ENCODE data around the gene PES1.
"Not testable (repeated sequence)": the region's sequence is repeated elsewhere in the genome, so short reads cannot be mapped to it uniquely, and the experiment has no call there.

Gene PES1

GRCh38 chr22:30591588-30592359 lies at the start of gene PES1:
Gene PES1, minus strand, starts transcription at chr22:30591910. Its CDS starts 77 bp downstream, at chr22:30591833.
- peak; percentile 83 to 93 (median 92) for DNase-seq (ENCODE audit: low read depth in 3 of 3, low spot score in 1 of 3)

DNA sequence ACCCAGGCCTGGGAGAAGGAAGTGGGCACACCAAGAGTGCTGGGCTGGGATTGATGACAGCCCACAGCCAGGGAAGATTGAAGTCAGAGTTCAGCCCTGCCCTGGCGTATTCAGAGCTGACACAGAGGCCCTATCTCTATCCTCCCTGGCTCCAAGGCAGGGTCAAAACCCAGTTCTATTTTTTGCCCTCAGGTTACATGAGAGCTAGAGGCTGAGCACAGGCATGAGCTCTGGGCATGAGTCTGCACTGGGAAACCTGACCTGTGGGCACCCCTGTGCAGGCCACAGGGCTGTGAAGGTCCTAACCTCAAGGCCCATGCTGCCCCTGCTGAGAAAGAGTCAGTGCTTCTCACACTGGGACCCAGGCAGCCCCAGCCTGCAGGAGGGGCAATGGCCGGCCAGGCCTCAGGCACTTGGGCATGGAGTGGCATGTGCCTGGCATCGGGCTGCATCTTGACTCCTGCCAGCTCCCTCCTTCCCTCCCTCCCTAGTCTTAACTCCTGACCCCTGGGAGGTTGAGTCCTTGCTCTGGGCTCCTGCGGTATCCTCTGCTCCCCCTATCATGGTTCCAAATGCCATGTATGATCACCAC lies 49.2 kb upstream of the PES1 start:
- no peak for DNase-seq (ENCODE audit: low read depth in 3 of 3, low spot score in 1 of 3)

DNA sequence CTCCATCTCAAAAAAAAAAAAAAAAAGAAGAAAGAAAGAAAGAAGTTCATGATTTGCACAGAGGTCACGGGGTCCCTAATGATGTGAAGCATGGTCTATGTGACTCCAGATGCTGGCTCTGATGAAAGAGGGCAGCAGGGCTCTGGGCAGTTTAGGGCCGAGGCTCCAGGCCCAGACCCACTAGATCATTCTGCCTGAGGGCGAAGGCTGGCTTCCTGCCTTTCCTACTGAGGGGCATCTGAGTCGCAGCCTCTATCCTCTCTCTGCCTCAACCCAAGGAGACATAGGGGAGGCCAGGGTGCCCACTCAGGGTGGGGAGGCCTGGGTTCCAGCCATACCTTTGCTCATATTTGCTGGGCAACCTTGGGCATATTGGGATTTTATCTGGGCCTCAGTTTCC lies 48.7 kb upstream of the PES1 start:
- DNase-seq (ENCODE audit: low read depth in 3 of 3, low spot score in 1 of 3): no peak

DNA sequence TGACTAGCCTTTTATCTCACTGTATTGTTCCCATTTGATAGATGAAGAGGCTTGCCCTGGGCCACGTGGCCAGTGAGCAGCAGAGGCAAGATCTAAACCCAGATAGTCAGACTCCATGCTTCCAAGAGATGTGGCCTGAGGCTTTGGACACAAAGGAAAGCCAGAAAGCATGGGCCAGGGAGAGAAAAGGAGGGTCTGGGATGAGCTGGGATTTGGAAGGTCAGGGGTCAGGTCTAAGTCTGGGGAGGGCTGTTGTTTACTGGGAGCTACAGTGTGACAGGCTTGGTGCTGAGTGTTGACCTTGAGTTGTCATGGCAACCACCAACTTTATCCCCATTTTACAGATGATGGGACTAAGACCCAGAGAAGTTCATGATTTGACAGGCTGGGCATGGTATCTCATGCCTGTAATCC lies 46.0 kb upstream of the PES1 start:
- DNase-seq (ENCODE audit: low read depth in 3 of 3, low spot score in 1 of 3): no peak

DNA sequence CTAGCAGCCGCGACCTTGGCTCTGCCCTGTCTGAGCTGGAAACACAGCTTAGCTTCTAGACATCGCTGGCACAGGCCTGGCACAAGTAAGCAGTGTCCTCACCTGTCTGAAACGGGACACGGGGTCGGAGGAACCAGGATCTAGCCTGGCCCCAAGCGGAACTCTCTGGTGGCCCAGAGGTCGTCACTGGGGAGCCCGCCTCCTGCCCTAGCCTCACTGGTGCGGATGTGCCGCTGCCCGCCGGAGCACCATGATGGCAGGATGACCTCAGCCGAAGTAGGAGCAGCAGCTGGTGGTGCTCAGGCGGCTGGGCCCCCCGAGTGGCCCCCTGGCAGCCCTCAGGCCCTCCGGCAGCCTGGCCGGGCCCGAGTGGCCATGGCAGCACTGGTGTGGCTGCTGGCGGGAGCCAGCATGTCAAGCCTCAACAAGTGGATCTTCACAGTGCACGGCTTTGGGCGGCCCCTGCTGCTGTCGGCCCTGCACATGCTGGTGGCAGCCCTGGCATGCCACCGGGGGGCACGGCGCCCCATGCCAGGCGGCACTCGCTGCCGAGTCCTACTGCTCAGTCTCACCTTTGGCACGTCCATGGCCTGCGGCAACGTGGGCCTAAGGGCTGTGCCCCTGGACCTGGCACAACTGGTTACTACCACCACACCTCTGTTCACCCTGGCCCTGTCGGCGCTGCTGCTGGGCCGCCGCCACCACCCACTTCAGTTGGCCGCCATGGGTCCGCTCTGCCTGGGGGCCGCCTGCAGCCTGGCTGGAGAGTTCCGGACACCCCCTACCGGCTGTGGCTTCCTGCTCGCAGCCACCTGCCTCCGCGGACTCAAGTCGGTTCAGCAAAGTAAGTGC lies 44.7 kb upstream of the PES1 start:
- DNase-seq (ENCODE audit: low read depth in 3 of 3, low spot score in 1 of 3): no peak

GRCh38 chr22:30635273-30636225 lies 43.8 kb upstream of the PES1 start, which contains the start of gene SLC35E4:
Gene SLC35E4, plus strand, starts transcription at chr22:30635781. Its CDS starts 670 bp downstream, at chr22:30636451.
- peak; percentile 90 to 99 (median 96) for DNase-seq (ENCODE audit: low read depth in 3 of 3, low spot score in 1 of 3)

DNA sequence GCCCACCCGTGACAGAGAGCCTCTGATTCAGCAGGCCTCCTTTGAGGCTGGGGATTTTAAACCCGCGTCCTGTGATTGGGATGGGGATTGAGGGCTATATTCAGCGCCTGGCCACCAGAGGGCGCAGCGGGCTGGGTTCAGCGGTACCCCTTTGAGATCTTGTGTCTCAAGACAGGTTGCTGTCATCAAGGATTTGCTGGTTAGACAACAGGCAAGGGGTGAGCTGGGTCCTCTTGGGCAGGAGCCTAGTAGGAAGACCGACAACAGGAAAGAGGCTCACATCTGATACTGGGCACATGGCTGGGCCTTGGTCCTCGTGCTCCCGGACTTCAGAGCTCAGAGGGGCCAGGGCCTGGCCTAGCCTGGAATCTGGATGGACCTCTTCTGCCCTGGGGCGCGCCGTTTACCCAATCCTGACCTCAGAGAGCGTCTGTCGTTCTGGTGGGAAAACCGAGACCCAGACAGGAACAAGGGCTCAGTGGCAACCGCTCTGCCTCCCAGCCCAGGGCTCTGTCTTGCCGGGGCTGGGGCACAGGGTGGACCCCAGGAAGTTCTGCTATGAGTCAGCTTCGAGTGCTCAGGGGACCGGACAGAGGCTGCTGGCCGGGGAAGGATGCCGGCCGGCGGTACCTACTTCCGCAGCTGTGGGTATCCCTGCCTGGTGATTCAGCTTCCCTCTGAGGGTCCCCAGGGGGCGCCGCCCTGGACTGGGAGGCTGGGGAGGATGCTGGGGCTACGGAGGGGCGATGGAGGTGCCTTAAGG lies 42.9 kb upstream of the PES1 start:
- peak; percentile 69 to 94 (median 82) for DNase-seq (ENCODE audit: low read depth in 3 of 3, low spot score in 1 of 3)

- not testable (repeated sequence) for DNase-seq (ENCODE audit: low read depth in 3 of 3, low spot score in 1 of 3)
These were observed 39.8 kb upstream of the PES1 start for GRCh38 chr22:30631469-30631868.

DNA sequence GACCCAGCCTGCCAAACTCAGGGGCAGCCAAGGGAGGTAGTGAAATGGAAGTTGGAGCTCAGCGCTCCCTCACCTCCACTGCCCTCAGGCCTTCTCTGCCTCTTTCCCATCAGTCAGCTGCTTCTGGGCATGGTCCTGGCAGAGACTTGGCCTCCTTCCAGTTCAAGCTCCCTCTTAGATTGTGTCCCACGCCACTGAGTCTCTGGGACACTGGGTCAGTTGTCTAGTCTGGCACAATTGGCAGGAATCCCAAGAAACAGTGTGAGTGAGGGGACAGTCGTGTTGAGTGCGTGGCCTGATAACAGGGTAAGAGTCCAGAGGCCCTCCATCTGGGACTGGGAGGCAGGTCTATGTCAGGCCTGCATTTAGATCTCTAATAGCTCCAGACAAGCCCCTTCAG lies 36.8 kb upstream of the PES1 start:
- DNase-seq (ENCODE audit: low read depth in 3 of 3, low spot score in 1 of 3): no peak

DNA sequence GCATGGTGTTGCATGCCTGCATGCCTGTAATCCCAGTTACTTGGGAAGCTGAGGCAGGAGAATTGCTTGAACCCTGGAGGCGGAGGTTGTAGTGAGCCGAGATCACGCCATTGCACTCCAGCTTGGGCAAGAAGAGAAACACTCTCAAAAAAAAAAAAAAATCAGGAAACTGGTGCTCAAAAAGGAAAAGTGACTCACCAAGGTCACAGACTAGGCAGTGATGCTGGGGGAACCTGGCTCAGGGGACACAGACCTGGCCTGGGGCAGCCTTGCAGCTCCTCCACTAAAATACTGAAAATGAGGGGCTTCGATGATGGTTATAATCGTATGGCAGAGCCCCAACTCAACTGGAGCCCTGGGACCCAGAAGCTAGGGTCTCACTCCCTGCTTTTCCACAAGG lies 35.8 kb upstream of the PES1 start:
- DNase-seq (ENCODE audit: low read depth in 3 of 3, low spot score in 1 of 3): no peak

GRCh38 chr22:30626413-30626812 lies 34.7 kb upstream of the PES1 start:
- no peak for DNase-seq (ENCODE audit: low read depth in 3 of 3, low spot score in 1 of 3)

DNA sequence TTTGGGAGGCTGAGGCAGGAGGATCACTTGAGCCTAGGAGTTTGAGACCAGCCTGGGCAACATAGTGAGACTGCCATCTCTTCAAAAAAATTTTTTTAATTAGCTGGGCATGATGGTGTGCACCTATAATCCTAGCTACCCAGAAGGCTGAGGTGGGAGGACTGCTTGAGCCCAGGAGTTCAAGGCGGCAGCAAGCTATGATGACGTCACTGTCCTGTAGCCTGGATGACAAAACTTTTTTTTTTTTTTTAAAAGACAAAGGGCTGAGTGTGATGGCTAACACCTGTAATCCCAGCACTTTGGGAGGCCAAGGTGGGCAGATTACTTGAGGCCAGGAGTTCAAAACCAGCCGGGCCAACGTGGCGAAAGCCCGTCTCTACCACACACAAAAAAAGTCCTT lies 28.2 kb upstream of the PES1 start:
- not testable (repeated sequence) for DNase-seq (ENCODE audit: low read depth in 3 of 3, low spot score in 1 of 3)

DNA sequence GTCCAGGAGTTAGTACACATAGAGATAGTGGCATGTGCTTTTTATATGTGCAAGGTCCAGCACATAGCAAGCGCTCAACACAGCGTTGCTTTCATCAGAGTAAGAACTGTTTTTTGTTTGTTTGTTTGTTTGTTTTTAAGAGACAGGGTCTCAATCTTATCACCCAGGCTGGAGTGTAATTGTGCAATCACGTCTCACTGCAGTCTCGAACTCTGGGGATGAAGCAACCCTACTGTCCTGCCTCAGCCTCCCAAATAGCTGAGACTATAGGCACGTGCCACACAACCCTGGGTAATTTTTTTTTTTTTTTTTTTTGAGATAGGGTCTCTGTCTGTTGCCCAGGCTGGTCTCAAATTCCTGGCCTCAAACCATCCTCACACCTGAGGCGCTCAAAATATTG lies 26.1 kb upstream of the PES1 start:
- DNase-seq (ENCODE audit: low read depth in 3 of 3, low spot score in 1 of 3): no peak

DNA sequence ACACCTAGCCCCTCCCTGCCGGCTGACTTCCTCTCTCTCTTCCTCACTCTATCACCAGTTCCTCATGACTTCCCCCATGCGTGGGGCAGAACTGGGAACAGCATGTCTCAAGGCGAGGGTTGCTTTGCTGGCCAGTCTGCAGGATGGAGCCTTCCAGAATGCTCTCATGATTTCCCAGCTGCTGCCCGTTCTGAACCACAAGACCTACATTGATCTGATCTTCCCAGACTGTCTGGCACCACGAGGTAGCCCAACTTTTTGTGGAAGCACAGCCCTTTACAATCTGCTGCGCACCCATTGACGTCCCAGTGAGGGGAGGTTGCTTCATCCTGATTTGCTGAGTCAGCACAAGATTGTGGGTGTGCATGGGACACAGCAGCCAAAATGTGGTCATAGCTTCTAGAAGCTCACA lies 23.8 kb upstream of the PES1 start:
- no peak for DNase-seq (ENCODE audit: low read depth in 3 of 3, low spot score in 1 of 3)

- DNase-seq (ENCODE audit: low read depth in 3 of 3, low spot score in 1 of 3): no peak
These were observed 23.2 kb upstream of the PES1 start for GRCh38 chr22:30614879-30615278.

- no peak for DNase-seq (ENCODE audit: low read depth in 3 of 3, low spot score in 1 of 3)
These were observed 22.6 kb upstream of the PES1 start for GRCh38 chr22:30614268-30614667.

DNA sequence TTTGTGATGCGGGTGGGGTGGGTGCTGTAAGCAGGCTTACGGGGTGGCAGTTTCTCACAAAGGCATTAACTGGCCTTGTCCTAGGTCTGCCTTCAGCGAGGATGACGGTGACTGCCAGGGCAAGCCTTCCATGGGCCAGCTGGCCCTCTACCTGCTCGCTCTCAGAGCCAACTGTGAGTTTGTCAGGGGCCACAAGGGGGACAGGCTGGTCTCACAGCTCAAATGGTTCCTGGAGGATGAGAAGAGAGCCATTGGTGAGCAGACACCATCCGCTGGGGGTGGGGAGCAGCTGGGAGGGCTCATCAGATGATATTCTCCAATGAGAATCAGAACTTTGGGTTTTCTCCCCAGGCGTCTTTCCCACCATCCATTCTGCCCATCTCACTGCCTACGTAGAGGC lies 21.1 kb upstream of the PES1 start:
- no peak for DNase-seq (ENCODE audit: low read depth in 3 of 3, low spot score in 1 of 3)

- DNase-seq (ENCODE audit: low read depth in 3 of 3, low spot score in 1 of 3): no peak
These were observed 19.5 kb upstream of the PES1 start for GRCh38 chr22:30611197-30611596.

DNA sequence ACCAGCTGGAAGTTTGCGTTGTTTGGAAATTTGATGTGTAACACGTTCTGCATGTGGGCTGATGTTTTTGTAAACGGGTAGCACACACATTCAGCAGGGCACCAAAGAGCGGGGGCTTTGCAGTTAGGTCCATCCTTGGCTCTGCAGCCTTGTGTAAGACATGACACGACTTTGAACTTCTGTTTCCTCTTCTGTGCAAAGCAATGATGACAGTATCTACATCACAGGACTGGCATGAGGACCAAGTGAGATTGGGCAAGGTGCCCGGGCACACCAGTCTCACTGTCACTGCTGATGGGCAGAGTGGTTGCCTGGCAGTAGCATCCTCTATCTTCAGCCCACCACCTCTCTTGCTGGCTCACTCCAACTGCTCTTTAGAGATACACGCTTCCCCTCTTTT lies 18.6 kb upstream of the PES1 start:
- DNase-seq (ENCODE audit: low read depth in 3 of 3, low spot score in 1 of 3): no peak

Data from stimulated activated CD4-positive, alpha-beta T cell treated with anti-CD3 and anti-CD28 coated beads, TNF-alpha, amount 100 ng/mL, for 1 hour (primary cell).